Measurements from ENCODE around the gene C16orf95.

Gene C16orf95

GRCh38 chr16:87321336-87322107 lies 4.3 kb upstream of the C16orf95 start:
- TF ChIP-seq POLR2AphosphoS5 (IDR thresholded peaks at IDR 0.05; ENCODE audit: low read depth, low read length) (no peak), TAF1 (IDR thresholded peaks at IDR 0.05; ENCODE audit: borderline replicate concordance, low read depth, low read length) (no peak), POLR2A (IDR thresholded peaks at IDR 0.05; ENCODE audit: low read depth, low read length) (no peak)
- FAIRE-seq (no peak), DNase-seq (ENCODE audit: insufficient read length) (no peak)

- TF ChIP-seq POLR2AphosphoS5 (IDR thresholded peaks at IDR 0.05; ENCODE audit: low read depth, low read length) (no peak), TAF1 (IDR thresholded peaks at IDR 0.05; ENCODE audit: borderline replicate concordance, low read depth, low read length) (no peak), POLR2A (IDR thresholded peaks at IDR 0.05; ENCODE audit: low read depth, low read length) (no peak)
- DNase-seq (ENCODE audit: insufficient read length) (no peak), FAIRE-seq (no peak)
Measured at GRCh38 chr16:87320510-87321227, 3.5 kb upstream of the C16orf95 start.

- FAIRE-seq (no peak), DNase-seq (ENCODE audit: insufficient read length) (no peak)
- TF ChIP-seq TAF1 (IDR thresholded peaks at IDR 0.05; ENCODE audit: borderline replicate concordance, low read depth, low read length) (no peak), POLR2AphosphoS5 (IDR thresholded peaks at IDR 0.05; ENCODE audit: low read depth, low read length) (no peak), POLR2A (IDR thresholded peaks at IDR 0.05; ENCODE audit: low read depth, low read length) (no peak)
Measured at GRCh38 chr16:87319997-87320491, 2.9 kb upstream of the C16orf95 start.

GRCh38 chr16:87319011-87319410 lies 1.8 kb upstream of the C16orf95 start:
- FAIRE-seq (no peak), DNase-seq (ENCODE audit: insufficient read length) (no peak)
- TF ChIP-seq POLR2A (IDR thresholded peaks at IDR 0.05; ENCODE audit: low read depth, low read length) (no peak), POLR2AphosphoS5 (IDR thresholded peaks at IDR 0.05; ENCODE audit: low read depth, low read length) (no peak), TAF1 (IDR thresholded peaks at IDR 0.05; ENCODE audit: borderline replicate concordance, low read depth, low read length) (no peak)

- FAIRE-seq (no peak), DNase-seq (ENCODE audit: insufficient read length) (peak; percentile 49)
- TF ChIP-seq POLR2A (IDR thresholded peaks at IDR 0.05; ENCODE audit: low read depth, low read length) (no peak), TAF1 (IDR thresholded peaks at IDR 0.05; ENCODE audit: borderline replicate concordance, low read depth, low read length) (no peak), POLR2AphosphoS5 (IDR thresholded peaks at IDR 0.05; ENCODE audit: low read depth, low read length) (no peak; the same call in 1 of the 2 replicates)
Measured at GRCh38 chr16:87317750-87318644, 805 bp upstream of the C16orf95 start.

- FAIRE-seq (no peak), DNase-seq (ENCODE audit: insufficient read length) (no peak)
Measured at GRCh38 chr16:87316450-87316922, 706 bp downstream of the C16orf95 start.

GRCh38 chr16:87314990-87315420 lies 2.2 kb downstream of the C16orf95 start:
- no peak for DNase-seq (ENCODE audit: insufficient read length)
- no peak for FAIRE-seq
- TF ChIP-seq POLR2A (IDR thresholded peaks at IDR 0.05; ENCODE audit: low read depth, low read length) = no peak
- no peak for TF ChIP-seq TAF1 (IDR thresholded peaks at IDR 0.05; ENCODE audit: borderline replicate concordance, low read depth, low read length)
- TF ChIP-seq POLR2AphosphoS5 (IDR thresholded peaks at IDR 0.05; ENCODE audit: low read depth, low read length) = no peak

More at GRCh38 chr16:87316450-87316922, 706 bp downstream of the C16orf95 start:
- no peak for TF ChIP-seq POLR2AphosphoS5 (IDR thresholded peaks at IDR 0.05; ENCODE audit: low read depth, low read length)
- TF ChIP-seq TAF1 (IDR thresholded peaks at IDR 0.05; ENCODE audit: borderline replicate concordance, low read depth, low read length) = no peak
- no peak for TF ChIP-seq POLR2A (IDR thresholded peaks at IDR 0.05; ENCODE audit: low read depth, low read length)

GRCh38 chr16:87312008-87312407 lies 5.2 kb downstream of the C16orf95 start:
- FAIRE-seq = no peak
- no peak for DNase-seq (ENCODE audit: insufficient read length)
- TF ChIP-seq TAF1 (IDR thresholded peaks at IDR 0.05; ENCODE audit: borderline replicate concordance, low read depth, low read length) = no peak
- TF ChIP-seq POLR2A (IDR thresholded peaks at IDR 0.05; ENCODE audit: low read depth, low read length) = no peak
- no peak for TF ChIP-seq POLR2AphosphoS5 (IDR thresholded peaks at IDR 0.05; ENCODE audit: low read depth, low read length)

DNA sequence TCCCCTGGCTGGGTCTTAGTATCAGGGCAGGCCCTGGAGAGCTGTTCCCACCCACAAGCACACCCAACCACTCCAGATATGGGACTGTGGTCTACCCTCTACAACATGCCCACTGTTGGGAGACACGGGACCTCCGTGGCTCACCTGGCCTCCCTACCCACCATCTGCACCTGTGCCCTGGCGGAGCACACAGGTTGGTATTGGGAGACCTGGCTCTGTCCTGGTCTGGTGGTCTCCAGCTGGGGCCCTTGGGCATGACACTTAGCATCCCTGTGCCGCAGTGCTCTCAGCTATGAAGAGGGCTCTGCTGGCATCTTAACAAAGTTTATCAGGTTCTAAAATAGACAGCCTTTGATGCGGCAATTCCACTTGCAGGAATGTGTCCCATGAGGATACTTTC lies 5.8 kb downstream of the C16orf95 start:
- TF ChIP-seq POLR2AphosphoS5 (IDR thresholded peaks at IDR 0.05; ENCODE audit: low read depth, low read length) (no peak), TAF1 (IDR thresholded peaks at IDR 0.05; ENCODE audit: borderline replicate concordance, low read depth, low read length) (no peak), POLR2A (IDR thresholded peaks at IDR 0.05; ENCODE audit: low read depth, low read length) (no peak)
- no peak for FAIRE-seq

DNA sequence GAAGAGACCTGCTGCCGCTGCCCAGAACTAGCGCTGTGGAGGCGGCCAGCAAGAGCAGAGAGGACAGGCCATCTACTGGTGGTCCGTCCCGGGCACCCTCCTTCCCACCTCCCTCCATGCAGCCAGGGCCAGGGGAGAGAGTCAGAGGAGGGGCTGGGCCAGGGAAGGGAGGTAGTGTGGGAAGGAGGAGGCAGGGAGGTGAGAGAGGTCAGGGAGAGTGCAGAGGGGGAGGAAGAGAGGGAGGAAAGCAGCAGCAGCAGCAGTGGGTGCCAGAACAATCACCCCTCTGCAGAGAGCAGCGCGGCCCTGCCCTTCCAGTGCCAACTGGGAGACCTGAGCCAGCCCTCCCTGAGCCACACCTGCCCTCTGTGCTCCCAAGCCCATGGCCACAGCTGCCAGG lies 6.6 kb downstream of the C16orf95 start:
- TF ChIP-seq TAF1 (IDR thresholded peaks at IDR 0.05; ENCODE audit: borderline replicate concordance, low read depth, low read length) = no peak
- no peak for TF ChIP-seq POLR2A (IDR thresholded peaks at IDR 0.05; ENCODE audit: low read depth, low read length)
- no peak for TF ChIP-seq POLR2AphosphoS5 (IDR thresholded peaks at IDR 0.05; ENCODE audit: low read depth, low read length)
- DNase-seq (ENCODE audit: insufficient read length) (no peak), FAIRE-seq (no peak)

More for the DNA sequence above, 5.8 kb downstream of the C16orf95 start:
- DNase-seq (ENCODE audit: insufficient read length) = no peak

Measured in GM12892 (cell line).